GM21381 (cell line): ENCODE data around the gene CA5A.
"Not testable (repeated sequence)": the region's sequence is repeated elsewhere in the genome, so short reads cannot be mapped to it uniquely, and the experiment has no call there.

ENCODE experiments used
- ATAC-seq: cut with Tn5 transposase; IDR thresholded peaks from one replicate; pipeline ENCODE4 v1.9.1; 2021; ENCODE audit warnings: mild to moderate bottlenecking, moderate library complexity; ENCODE audit not compliant: unreplicated experiment

CA5A gene

GRCh38 chr16:87926246-87927194, 9.8 kb downstream of the CA5A start:
- ATAC-seq: no peak

- no peak for ATAC-seq
These were observed 11.3 kb downstream of the CA5A start for GRCh38 chr16:87924811-87925670.

GRCh38 chr16:87924041-87924810, 12.1 kb downstream of the CA5A start:
- ATAC-seq: no peak

GRCh38 chr16:87922250-87922871, 14.0 kb downstream of the CA5A start:
- no peak for ATAC-seq

GRCh38 chr16:87921236-87921773, 15.0 kb downstream of the CA5A start:
- ATAC-seq: no peak

- no peak for ATAC-seq
These were observed 16.7 kb downstream of the CA5A start for GRCh38 chr16:87919681-87919994.

GRCh38 chr16:87918866-87919680, 17.3 kb downstream of the CA5A start:
- ATAC-seq: no peak

GRCh38 chr16:87918338-87918737, 18.0 kb downstream of the CA5A start:
- ATAC-seq: no peak

GRCh38 chr16:87917503-87917902, 18.8 kb downstream of the CA5A start:
- ATAC-seq: no peak

GRCh38 chr16:87914812-87915211, 21.5 kb downstream of the CA5A start:
- no peak for ATAC-seq

- not testable (repeated sequence) for ATAC-seq
These were observed 22.2 kb downstream of the CA5A start for GRCh38 chr16:87914021-87914725.

GRCh38 chr16:87912691-87913090, 23.6 kb downstream of the CA5A start:
- not testable (repeated sequence) for ATAC-seq

GRCh38 chr16:87911106-87911763, 25.1 kb downstream of the CA5A start:
- not testable (repeated sequence) for ATAC-seq

- ATAC-seq: peak; percentile 73
These were observed 27.0 kb downstream of the CA5A start for GRCh38 chr16:87909203-87909935.

GRCh38 chr16:87908101-87908500, 28.2 kb downstream of the CA5A start:
- ATAC-seq: not testable (repeated sequence)

- ATAC-seq: not testable (repeated sequence)
These were observed 30.8 kb downstream of the CA5A start for GRCh38 chr16:87905521-87905920.

GRCh38 chr16:87904963-87905362, 31.4 kb downstream of the CA5A start:
- ATAC-seq: not testable (repeated sequence)

GRCh38 chr16:87900489-87900888, 35.8 kb downstream of the CA5A start:
- ATAC-seq: not testable (repeated sequence)
